GM21723 (cell line): ENCODE data around the gene NPL.

Source experiments
- ATAC-seq: cut with Tn5 transposase; IDR thresholded peaks from one replicate; pipeline ENCODE4 v1.9.1; 2021; ENCODE audit warnings: mild to moderate bottlenecking, moderate library complexity; ENCODE audit not compliant: unreplicated experiment

The NPL gene

DNA sequence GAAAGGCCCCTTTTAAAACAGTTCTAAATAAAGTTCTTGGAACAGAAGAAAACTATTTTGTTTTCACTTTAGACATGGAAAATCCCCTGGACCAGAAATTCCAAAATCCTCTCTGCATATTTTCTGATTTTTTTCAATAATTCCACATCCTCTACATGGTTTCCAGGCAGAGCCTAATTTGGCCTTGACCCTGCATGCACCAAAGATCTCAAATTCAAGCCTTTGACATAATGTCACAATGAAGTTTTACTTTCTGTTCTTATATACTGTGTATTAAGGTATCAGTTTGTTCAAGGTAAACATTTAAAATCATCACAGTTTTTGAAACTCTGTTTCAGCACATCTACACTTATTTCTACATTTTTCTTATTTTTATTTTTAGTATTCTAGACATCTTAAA is 12.2 kb upstream of the NPL start:
- no peak for ATAC-seq

DNA sequence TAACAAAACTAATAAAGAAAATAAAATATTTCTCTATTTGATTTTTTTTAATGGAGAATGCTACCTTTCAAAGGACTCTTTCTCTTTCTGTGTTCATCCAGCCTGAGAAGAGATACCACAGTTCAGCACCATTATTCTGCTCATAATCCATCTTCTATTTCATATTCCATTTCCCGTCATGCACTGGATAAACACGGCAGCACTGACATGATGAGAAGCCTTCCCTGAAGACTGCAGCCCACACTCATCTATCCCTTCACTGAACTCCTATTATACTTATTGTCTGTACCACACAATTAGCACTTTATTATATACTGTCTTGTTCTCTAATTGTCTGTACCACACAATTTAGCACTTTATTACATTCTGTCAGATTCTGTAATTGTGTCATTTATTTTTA is 10.7 kb upstream of the NPL start:
- no peak for ATAC-seq

DNA sequence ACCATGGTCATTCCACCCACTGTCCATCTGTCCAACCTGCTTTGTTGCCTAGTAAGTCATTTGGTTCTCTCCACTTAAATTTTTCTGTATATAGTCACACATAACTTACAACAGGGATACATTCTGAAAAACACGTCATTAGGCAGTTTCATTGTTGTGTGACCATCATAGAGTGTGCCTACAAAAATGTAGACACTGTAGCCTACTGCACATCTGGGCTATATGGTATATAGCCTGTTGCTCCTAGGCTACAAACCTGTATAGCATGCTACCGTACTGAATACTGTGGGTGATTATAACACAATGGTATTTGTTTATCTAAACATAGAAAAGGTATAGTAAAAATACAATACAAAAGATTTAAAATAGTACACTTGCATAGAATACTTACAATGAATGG is 10.0 kb upstream of the NPL start:
- no peak for ATAC-seq

DNA sequence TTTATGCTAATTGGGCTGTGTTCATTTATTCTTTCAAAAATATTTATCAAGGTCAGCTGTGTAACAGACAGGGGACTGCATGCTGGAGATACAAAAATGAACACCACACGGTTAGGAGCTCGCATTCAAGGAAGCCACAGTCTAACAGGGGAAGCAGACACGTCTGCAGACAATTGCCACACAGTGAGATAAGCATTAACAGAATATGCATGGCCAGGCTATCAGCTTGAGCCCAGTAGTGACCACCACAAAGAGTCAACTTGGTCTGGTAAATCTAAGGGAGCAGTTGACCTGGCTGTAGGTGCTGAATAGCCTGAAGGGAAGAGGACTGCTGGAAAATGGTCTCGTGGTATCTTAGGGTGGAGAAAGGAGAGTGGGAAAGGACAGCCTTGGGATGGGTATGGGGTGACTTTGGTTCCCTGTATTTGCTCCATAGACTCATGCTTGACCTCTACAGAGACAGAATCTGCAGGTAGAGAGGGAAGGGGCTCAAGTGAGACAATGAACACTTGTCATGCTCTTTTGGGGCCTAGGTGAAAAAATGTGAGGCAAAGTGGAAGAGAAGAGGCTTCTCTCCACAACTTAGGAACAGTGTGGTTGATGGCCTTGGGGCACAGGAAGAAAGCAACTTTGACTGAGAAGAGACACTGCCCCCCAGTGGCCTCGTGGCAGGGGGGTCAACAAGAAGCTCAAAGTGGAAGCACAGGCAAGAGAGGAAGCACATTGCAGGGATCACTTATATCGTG is 7.6 kb upstream of the NPL start:
- ATAC-seq = peak; percentile 74

GRCh38 chr1:182782587-182782913 is 7.0 kb upstream of the NPL start:
- no peak for ATAC-seq

GRCh38 chr1:182783068-182783467 is 6.5 kb upstream of the NPL start:
- ATAC-seq = no peak

GRCh38 chr1:182784556-182785171 is 4.9 kb upstream of the NPL start:
- ATAC-seq = no peak

DNA sequence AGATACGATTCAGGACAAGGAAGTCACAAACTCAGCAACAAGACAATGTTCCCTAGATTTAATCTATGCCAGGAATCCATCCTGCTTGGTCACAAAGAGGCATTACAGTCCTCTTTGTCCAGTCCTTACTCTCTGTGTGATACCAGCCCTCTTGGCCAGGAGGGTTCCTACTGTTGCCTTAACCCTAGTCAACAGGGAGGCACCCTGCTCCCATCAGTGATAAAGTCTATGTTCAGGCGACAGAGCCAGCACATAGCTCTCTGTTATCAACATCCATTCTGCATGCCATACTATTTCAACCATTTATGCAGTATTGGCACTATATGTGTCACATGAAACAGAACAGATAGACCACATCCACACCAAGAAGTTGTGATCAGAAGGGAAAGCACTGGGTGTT is 4.4 kb upstream of the NPL start:
- ATAC-seq = no peak

DNA sequence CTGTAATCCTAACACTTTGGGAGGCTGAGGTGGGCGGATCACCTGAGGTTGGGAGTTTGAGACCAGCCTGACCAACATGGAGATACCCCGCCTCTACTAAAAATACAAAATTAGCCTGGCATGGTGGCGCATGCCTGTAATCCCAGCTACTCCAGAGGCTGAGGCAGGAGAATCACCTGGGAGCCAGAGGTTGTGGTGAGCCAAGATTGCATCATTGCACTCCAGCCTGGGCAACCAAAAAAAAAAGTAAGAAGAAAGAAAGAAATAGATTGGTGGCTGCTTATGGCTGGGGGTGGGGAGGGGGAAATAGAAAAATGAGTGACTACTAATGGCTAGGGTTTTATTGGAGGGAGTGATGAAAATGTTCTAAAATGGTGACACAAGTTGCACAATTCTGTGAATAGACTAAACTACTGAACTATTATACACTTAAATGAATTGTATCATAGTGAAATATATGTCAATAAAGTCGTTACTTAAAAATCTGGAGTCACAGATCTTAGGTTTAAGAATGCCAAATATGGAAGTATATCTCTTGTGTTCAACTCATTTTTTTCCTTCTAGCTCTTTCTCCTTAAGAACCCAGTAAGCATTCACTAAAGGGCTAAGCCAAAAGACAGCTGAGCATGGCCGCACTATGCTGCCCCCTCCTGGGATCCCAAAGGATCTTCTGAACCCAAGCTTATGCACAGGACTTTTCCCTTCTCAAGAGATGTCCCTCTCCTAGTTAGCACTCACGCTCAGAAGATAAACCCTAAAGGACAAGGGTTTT is 3.2 kb upstream of the NPL start:
- no peak for ATAC-seq

DNA sequence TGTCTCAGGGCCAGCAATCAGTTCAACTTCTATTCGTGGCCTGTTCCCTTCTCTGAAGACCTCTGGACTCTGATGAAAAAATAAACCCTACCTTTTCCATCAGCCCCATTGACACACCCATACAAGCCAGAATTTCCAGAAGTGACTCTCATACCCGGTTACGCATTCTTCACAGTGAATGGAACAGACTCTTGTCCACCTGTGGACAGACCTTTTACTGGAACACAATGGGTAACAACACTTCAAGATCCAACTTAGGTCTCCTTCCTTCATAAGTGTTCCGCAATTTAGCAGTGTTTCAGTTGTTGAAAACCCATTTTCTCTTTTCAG is 2.6 kb upstream of the NPL start:
- no peak for ATAC-seq

- no peak for ATAC-seq
These were observed 2.0 kb downstream of the NPL start for GRCh38 chr1:182791281-182792179.

DNA sequence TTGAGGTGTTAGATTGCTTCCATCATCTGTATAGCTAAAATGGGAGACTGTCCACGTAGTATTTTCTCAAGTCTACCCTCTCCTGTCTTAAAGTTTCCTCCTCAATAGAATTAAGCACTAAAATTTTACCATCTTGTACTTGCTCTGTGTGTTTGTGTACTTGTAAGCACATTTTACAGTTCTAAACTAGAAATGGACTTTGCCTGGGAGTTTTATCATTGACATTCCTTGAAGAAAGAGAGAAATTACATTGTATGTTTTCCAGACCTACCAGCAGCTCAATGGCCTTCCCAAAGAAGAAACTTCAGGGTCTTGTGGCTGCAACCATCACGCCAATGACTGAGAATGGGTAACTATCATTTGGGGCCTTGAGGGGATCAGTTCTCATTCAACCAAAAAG is 4.5 kb downstream of the NPL start:
- no peak for ATAC-seq

DNA sequence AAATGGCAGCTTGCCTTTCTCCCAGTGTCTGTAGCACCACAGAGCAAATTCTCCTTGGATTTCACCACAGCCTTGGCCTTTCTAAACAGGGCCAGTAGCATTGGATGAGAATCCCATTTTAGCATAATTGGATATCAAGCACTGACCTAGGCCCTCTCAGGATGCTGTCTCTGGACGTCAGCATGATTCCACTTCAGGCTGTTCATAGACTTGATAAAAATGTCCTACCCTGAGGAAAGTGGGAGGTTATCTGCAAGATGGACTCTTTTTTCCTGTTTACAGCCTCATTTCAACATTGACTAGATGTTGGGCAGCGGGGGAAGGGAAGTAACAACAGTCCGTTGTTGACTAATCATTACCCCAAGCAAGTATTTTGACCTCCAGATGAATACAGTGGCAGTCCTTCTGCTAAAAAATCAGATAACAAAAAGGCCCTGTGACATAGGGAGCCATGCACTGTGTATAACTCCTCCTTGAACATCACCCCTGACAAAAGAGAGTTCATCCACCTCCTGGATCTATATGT is 5.2 kb downstream of the NPL start:
- no peak for ATAC-seq

DNA sequence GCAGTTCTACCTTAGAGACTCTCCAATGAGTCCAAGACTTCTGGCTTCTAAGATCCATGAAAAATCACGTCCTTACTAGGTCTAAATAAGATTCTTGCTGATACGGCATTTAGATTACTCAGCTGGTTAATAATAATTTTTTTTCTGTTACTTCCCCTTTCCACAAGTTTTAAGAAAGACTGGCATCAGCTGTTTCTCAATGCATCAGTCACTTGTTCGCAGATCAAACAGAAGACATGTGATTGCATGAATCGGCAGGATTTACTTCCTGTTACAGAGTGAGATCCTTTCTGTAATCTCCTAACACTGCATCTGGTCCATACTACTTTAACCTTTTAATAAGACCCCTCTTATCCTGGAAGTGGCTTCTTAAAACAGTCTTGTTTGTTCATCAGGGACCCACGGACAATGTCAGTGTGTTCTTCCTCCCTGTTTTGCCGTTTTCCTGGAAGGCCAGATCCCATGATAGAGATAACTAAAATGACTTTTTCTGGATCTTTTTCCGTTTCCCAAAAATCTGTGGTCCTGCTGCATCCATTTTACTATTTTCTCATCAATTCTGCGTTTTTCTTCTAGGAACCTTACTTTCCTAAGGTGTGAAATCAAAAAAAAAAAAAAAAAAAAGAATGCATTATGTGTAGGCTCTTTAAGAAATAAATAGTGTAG is 6.1 kb downstream of the NPL start:
- no peak for ATAC-seq

DNA sequence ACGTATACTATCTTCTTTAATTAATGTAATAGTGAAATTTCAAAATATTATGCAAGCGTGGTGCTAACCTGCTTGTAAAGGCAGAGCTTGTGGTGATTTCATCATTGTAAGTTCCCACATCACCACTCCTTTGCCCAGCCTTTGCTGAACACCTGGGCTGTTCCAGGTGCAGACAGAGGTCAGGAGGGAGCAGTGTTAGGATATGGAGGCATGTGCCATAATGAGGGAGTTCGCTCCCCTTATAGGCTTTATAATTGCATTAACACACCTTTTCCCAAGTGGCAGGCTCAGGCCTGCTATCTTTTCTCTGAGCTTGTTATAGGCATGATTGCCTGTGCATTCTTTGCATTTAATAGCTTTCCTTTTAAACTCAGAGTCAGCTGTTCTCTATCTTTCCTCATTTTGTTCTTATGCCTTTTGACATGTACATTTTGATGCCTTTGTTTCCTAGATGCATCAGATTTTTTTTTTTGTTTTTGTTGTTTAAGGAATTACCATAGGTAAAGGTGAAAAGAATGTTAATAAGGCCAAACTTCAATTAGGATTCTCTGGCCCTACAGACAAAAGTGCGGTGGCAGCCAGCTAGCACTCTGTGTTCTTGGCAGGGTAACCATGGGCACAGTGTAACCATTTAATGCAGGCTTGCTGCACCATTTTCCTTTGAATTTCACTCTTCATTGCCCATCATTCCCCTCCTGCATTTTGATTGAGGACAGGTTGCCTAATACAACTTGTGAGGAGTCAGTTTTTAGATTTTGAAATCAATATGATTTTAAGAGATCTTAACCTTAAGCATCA is 12.6 kb downstream of the NPL start:
- ATAC-seq = no peak

DNA sequence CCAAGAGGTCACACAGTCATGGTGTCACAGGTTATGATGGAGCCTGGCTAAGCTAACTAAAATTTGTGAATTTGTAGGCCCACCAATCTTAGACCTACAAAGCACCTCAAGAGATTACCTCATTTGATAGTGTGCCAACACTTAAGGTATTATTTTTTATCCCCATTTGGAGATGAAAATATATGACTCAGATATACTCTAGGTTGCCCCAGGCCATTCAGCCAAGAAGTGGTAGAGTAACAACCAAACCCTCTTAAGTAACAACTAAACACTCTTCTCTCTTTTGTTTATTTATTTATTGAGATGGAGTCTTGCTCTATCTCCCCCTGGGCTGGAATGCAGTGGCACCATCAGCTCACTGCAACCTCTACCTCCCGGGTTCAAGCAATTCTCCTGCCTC is 14.3 kb downstream of the NPL start:
- no peak for ATAC-seq

DNA sequence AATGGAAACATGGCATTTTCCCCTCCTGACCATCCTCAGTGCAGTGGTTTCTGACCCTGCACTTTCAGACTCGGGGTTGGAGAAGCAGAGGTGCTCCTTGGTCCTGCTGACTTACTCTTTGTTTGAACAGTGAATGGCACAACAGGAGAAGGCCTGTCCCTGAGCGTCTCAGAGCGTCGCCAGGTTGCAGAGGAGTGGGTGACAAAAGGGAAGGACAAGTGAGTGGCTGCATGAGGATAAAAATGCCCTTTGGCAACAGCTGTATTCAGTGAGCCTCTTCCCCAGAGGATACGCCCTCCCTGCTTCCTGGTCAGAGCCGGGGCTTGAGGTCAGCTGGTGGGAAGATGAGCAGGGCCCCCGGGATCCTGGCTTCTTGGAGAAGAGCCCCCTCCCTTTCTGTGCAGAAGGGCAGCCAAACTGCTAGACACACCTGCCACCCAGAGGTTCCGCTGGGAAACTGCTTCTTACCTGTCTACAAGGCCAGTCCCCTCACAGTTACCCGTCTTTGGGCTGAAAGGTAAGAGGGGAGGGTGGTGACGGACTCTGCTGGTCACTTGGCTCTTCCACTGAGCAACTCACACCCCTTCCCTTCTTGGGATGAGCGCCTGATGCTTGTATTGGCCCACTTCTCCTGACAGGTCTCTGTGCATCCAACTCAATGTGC is 16.6 kb downstream of the NPL start:
- ATAC-seq = no peak

DNA sequence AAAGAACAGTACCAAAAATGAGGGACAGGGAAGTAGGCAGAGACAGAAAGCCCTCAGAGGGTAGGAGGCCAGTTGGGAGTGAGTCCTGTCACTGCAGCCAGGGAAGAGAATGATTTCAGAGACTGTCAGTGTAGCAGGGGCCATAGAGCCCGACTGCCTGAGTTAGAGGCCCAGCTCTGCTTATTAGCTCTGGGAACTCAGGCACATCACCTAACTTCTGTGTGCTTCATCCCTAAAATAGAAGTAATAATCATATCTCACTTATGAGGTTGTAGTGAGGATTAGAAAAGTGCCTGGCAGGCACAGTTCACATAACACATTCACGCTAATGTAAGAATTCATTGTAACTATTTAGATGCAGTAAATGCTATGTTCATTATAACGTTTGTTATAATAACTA is 18.3 kb downstream of the NPL start:
- ATAC-seq = no peak

- no peak for ATAC-seq
These were observed 19.9 kb downstream of the NPL start for GRCh38 chr1:182809414-182809957.
